Measurements from ENCODE around the gene MXRA8.

DNA sequence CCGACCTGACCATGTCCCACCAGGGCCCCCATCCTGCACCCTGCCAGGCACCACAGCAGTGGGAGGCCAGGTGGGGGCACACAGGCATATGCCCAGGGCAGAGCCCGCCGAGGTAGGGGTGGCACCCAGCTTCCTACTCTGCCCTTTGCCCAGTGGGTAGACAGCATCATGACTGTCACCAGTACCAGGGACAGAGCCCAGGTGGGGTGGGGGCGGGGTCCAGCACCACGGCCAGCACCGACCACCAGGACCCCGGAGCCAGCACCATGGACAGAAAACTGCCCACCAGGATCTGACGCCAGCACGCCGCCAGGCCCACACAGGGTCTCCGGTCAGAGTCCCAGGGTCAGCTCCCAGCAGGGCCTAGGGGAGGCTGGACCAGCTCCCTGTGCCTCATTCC, 23.5 kb downstream of the MXRA8 start:
- TF ChIP-seq POLR2A (IDR thresholded peaks at IDR 0.05; ENCODE audit: extremely low read depth, insufficient read length) (no peak), MAX (IDR thresholded peaks at IDR 0.05; ENCODE audit: low read depth, low read length) (peak; percentile 86)
- TF ChIP-seq, protein P1, sequence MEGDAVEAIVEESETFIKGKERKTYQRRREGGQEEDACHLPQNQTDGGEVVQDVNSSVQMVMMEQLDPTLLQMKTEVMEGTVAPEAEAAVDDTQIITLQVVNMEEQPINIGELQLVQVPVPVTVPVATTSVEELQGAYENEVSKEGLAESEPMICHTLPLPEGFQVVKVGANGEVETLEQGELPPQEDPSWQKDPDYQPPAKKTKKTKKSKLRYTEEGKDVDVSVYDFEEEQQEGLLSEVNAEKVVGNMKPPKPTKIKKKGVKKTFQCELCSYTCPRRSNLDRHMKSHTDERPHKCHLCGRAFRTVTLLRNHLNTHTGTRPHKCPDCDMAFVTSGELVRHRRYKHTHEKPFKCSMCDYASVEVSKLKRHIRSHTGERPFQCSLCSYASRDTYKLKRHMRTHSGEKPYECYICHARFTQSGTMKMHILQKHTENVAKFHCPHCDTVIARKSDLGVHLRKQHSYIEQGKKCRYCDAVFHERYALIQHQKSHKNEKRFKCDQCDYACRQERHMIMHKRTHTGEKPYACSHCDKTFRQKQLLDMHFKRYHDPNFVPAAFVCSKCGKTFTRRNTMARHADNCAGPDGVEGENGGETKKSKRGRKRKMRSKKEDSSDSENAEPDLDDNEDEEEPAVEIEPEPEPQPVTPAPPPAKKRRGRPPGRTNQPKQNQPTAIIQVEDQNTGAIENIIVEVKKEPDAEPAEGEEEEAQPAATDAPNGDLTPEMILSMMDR (IDR thresholded peaks at IDR 0.05; ENCODE audit: low read depth, low read length), result no peak
